ENCODE results near the gene TBPL1.
"Not testable (repeated sequence)": the region's sequence is repeated elsewhere in the genome, so short reads cannot be mapped to it uniquely, and the experiment has no call there.

TBPL1 gene

DNA sequence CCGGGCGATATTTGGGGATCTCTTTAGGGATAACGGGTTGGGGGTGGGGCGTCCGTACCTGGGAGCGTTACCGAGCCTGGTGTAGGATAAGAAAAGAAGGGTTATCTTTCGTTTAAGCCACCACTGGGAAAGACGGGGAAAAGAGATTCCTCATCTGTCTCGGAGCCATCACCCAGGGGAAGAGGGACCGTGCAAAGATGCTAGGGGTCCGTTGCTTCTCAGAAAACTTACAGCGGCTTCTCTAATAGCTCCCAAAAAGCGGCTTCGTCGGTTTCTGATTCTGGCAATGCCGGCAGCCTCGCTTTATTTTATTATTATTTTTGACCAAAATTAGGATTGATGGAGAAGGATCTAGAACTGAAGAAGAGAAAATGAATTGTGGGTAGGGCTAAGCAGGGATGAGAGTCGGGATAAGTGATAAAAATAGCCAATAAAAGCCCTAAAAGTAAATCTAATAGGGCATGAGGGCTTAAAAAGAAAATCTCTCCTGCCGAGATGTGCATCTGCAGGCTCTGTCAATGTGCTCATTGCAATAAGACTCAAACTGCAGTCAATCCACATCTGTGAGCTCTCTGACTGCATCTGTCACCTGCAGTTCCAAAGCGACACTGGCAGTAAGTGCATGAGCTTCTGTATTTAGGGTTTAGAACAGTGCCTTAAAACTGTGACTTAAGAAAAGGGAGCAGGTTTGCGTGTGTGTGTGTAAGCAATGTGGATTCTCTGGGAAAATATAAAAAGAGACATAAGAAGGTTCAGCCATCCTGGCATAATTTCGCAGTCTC is 801 bp downstream of the TBPL1 start:
- no peak for DNase-seq (ENCODE audit: low read depth in 1 of 2, low spot score in 1 of 2)

DNA sequence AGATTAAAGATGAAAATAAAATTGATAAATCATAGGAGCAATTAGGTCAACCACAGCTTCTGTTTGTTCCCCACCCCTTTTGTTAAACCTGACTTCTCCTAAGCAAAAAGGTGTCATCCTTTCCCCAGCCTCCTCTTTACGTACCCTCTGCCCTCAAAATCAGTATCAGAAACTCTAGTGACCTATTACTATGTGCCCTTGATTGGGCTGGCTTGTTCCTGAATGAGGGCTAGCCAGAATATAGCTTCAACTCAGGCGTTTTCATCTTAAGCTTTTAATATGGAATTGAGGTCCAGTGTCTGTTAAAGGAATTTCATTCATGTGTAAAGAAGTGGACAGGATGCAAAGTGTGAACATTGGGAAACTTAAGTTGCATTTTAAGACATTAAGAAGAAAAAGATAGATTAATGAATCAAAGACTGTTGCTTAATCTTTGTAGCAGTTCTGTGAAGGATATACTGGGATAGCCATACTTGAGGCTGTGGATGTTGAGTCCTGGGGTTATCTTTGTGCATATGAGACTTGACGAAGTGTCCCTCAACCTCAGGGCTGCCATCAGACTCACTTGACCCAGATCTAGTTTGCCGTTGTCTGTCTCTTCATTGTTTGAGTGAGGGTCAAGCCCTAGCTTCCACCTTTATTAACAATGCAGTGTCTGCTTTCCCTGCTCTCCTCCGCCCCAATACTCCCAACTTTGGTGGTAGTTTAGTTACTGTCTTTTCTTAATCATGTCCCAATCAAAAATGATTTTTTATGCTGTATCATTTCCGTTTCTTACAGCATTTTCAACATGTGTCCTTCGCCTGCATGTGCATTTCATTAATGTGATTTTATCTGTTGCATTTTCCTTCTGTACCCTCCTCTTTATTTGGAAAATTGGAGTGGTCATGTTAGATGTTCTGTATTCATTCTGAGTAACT is 1.9 kb downstream of the TBPL1 start:
- no peak for DNase-seq (ENCODE audit: low read depth in 1 of 2, low spot score in 1 of 2)

DNA sequence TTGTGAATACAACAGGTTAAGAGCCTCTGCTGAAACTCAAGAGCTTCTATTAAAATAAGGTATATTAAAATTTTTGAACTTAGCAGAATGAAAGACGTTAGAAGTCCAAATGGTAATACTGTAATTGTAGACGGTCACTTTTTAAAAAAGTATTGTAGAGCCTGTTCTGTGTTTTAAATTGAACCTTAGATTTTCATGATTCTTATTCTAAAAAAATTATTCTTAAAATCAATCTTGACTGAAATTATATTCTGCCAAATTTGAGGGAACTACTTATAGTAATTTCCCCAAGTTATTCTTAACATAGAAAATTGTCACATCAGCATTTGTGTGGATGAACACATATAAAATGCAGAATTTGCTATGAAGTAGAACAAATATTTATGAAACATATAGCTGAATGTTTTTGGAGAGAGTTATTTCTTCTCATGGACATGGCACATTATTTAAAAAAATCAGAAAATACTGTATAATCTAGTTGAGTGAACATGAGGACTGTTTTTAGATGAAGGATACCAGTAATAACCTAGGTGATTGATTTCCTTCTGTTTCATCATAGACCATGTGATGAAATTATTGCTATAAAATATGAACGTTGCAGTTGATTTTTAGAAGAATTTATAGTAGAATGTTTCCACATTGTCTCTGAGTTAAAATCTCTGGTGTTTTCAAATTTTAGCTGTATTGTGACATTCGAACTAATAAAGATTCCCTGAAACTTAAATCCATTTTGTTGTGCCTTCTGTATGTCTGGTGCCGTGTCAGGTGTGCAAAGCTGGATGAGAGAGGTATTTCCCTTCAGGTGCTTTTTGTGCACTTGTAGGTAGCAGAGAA is 2.8 kb downstream of the TBPL1 start:
- no peak for DNase-seq (ENCODE audit: low read depth in 1 of 2, low spot score in 1 of 2)

DNA sequence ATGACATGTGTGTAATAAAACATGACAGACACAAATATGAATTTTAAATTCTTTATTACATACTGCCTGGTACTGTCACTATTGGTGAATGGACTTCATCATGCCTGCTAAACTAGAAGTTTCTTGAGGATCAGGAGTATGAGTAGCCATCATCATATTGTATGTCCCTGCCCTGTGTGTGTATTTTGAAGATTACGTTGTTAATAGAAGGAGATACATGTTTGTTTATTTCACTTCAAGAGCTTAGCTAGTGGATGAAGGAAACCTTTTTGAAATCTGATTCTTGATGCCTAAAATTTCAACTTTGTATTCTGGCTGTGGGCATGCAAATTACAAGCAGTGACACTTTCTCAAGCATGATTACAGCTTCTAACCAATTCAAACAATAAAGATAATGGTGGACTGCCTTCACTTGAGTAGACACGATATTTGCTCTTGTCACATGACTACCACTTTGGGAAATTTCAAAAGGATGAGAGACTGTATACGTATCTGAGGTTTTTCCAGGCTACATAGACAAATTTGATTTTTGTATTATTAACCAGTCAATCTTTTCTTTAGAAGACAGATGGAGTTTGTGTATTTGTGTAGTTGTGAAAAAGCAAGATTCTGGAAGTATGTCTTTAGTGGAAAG is 3.5 kb downstream of the TBPL1 start:
- DNase-seq (ENCODE audit: low read depth in 1 of 2, low spot score in 1 of 2): no peak

DNA sequence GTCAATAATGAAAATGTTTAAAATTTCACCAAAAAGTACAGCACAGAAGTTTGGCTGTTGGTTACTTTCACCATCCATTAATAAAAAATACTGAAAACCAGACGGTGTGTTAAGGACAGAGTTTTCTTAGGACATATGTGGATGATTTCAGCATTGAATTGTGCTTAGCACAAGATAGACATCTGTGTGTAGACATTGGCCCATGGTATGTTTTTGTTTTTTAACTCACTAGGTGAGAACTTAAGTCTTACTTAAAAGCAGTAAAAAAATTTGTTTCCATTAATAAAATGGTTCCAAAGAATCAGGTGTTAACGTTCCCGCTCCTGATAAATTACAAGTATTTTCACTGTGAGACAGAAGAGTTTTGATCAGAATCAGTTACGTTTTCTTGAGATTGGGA is 4.2 kb downstream of the TBPL1 start:
- DNase-seq (ENCODE audit: low read depth in 1 of 2, low spot score in 1 of 2): no peak

DNA sequence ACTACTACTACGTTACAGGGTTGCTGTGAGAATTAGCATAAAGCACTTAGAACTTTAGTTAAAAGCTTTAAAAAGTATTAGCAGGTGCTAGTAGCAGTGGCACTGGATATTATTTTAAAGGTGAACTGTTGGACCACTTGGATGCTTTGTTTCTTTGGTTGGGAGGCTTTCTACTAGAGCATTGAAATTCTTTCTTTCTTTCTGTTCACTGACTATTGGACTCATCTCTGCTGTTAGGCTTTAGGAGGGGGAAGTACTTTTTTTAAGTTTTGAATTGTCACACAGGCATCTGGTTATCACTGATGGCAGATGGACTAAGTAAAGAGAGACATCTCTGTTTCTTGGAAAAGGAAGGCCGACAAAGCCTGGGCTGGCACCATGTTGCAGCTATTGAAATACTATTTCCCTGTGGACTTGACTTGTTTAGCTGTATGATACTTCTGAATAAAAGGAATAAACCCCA is 4.8 kb downstream of the TBPL1 start:
- DNase-seq (ENCODE audit: low read depth in 1 of 2, low spot score in 1 of 2): no peak

DNA sequence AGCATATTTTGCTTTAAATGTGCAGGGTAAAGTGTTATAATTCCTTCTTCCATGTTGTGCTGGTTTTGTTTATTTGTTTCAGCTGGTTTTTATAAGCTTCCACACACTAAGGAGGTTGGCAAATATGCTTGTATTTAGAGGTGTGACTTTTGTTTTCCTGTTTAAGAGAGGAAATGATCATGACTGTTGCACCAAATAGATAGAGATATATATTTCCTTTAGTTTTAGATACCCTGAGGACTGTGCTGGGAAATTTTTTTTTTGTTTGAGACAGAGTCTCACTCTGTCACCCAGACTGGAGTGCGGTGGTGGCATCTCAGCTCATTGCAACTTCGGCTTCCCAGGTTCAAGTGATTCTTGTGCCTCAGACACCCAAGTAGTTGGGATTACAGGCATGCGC is 5.8 kb downstream of the TBPL1 start:
- DNase-seq (ENCODE audit: low read depth in 1 of 2, low spot score in 1 of 2): no peak

DNA sequence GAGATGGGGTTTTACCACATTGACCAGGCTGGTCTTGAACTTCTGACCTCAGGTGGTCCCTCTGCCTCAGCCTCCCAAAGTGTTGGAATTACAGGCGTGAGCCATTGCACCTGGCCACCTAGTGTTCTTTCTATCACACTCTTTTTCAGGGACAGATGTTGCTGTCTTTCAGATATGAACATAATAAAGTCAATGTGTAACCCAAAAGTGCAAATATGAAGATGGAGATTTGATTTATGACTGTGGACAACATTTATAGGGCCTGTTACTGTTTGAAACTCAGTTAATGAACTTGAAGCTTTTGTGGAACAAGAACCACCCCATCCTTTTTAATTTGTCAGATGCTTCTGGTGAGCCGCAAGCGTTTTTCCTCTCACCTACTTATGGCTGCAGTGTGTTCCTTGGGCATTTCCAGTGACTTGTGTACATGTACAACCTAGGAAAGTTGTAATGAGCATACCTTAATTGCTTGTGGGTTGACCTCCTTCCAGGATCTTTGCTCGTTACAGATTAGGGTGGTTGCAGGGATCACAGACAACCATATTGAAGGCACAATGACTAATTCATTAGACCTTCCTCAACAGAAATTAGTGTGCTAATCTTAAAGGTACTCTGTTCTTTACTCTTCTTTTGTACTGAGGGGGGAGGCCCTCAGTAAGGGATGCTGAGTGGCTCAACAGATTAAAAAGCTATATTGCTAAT is 6.8 kb downstream of the TBPL1 start:
- no peak for DNase-seq (ENCODE audit: low read depth in 1 of 2, low spot score in 1 of 2)

DNA sequence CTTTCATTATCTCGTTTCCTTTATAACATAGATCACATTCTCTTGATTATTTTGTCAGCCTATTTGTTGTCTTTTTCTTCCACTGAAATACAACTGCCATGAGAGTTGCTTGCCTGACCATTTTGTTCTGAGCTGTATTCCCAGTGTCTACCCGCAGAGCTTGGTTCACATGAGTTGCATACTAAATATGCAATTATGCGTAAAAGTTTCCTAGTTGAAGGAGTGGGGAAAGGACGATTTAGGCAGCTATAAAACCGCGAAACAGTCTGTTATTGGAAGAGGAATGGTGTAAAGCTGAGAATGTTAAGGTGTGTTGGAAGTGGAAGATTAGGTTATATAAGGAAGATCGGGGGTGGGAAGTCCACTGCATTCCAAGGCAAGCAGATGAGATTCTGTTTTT is 8.8 kb downstream of the TBPL1 start:
- DNase-seq (ENCODE audit: low read depth in 1 of 2, low spot score in 1 of 2): no peak

DNA sequence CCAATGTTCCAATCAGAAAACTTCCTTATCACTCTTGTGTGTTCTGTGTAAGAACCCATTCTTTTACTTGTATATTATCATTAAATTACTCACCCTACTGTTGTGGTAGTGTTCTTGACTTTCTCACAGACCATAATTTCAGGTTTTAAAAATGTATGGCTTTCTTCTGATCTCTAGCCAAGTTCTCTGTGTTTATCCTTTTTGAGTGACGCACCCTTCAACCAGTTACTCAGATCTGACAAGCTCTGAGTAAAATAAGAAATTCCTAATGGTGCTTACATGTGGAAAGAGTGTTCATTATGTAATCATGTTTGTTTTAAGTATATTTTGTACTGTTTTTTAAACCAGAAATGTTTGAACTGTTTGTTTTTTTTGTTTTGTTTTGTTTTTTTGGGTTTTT is 11.0 kb downstream of the TBPL1 start:
- no peak for DNase-seq (ENCODE audit: low read depth in 1 of 2, low spot score in 1 of 2)

DNA sequence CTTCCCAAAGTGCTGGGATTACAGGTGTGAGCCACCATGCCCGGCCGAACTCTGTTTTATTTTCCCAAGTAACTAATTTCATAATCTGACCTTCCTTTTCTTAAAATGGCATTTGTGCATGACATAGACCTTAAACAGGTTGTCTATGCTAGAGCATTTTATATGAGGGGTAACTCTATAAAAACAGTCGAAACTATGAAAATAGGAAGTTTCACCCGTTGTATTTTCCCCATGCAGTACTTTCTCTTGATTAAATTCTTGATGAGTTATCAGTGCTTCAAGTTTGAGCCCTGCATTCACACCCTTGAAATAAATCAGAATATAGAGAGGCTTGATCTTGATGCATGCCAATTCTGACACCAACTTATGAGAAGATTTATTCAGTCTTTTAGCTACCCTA is 11.7 kb downstream of the TBPL1 start:
- DNase-seq (ENCODE audit: low read depth in 1 of 2, low spot score in 1 of 2): no peak

DNA sequence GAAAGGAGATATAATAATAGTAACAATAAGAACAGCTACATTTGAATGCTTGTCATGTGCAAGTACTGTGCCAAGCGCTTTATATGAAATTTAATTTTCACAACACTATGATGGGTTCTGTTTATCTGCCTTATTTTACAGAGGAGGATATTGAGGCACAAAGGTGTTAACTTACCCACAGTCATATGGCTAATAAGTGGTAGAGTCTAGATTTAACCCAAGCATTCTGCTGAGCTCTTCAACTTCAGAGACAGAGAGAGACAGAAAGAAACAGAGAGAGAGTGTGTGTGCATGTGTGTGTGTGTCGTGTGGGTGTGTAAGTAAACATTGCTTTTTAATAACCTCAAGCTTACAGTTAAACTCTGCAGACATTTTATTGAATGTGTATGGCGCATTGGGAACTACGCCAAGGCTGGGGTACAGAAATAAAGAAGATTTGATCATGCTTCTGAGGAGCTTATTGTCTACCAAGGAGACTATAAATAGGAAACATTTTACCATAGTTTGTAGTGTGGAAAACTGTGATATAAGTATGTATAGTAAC is 12.9 kb downstream of the TBPL1 start:
- DNase-seq (ENCODE audit: low read depth in 1 of 2, low spot score in 1 of 2): no peak

DNA sequence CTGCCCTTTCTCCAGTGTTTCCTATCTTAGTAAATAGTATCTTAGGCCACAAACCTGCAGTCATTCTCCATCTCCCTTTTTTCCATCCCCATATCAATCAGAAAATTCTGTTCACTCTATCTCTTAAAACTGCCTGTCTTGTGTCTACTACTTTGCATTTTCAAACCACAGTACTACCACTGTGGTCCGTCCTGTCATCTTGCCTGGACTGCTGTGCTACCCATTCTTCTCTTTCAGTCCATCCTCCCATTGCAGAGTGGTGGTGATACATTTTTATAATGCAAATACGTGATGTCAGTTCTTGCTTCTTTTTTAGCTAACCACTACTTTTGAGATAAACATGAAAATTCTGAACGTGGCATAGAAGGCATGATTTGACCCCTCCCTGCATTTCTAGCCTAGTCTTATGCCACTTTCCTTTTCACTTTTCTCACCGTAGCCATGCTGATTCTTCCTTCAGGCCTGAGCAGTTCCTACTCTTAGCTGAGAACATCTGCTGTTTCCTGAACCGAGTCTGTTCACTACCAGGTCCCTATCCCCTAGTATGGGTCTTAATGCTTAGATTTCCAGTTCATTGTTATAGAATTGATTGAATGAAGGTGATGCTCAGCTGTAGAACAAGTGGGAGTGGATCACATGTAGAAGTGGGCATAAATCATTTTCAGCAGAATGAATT is 13.8 kb downstream of the TBPL1 start:
- DNase-seq (ENCODE audit: low read depth in 1 of 2, low spot score in 1 of 2): no peak

DNA sequence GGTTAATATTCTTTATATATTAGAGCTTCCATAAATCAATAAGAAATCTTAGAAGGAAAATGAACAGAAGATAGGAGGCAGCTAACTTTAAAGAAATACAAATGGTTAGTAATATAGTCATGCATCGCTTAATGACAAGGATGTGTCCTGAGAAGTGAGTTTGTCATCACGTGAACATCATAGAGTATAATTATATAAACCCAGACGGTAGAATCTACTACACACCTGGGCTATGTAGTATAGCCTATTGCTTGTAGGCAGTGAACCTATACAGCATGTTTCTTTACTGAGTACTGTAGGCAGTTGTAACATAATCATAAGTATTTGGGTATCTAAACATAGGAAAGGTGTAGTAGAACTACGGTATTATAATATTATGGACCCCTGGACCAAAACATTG is 14.3 kb downstream of the TBPL1 start:
- no peak for DNase-seq (ENCODE audit: low read depth in 1 of 2, low spot score in 1 of 2)

DNA sequence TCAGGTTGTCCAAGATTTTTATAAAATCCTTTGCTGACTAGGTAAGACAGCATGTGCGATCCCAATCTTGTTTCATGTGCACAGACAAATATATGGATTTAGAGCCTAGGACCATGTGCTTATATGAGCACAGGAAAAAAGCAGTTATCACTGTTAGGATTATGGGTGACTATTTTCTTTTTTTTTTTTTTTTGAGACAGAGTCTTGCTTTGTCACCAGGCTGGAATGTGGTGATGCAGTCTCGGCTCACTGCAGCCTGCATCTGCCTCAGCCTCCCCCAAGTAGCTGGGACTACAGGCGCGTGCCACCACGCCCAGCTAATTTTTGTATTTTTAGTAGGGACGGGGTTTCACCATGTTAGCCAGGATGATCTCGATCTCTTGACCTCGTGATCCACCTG is 14.8 kb downstream of the TBPL1 start:
- DNase-seq (ENCODE audit: low read depth in 1 of 2, low spot score in 1 of 2): not testable (repeated sequence)

DNA sequence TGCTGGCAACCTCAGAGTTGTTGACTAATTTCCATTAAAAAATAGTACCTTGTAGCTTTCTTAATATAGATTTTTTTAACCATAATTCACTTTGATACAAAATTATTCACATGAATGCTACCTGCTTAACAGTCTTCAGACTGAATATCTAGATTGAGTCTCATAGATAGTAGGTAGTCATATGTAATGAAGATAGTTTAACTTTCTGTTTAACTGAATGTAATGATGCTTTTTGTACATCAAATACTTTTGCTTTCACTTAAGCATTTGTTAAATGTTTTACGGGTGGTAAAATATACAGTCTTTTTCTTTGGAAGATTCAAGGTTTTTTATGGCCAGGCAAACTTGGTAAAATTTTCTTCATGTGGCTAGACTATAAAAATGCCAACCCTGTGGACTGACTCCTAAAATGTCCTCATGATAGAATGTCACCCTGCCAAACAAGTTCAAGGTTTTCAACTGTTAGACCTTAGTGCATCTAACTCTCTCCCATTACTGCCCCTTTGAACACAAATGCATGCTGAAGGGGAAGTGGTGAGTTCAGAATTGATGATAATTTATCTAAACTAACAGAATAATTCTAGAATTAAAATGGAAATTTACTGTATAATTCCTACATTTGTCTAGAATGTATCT is 16.4 kb downstream of the TBPL1 start:
- no peak for DNase-seq (ENCODE audit: low read depth in 1 of 2, low spot score in 1 of 2)

DNA sequence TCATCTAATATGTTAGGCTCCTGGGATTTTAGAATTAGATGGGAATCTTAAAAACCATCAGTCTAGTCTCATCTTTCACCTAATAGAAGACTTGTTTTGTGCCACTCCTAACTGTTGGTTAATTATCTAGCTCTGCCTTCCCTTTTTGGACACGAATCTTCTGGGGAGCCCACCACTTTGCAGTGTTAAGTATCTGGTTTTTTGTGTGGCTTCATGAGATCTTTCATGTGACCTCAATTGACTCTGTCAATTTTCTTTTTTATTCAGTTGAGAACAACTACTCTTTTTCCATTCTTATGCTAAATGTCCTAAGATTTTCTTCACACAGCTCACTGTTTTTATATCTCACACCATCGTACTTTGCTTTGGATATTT is 16.9 kb downstream of the TBPL1 start:
- DNase-seq (ENCODE audit: low read depth in 1 of 2, low spot score in 1 of 2): no peak

DNA sequence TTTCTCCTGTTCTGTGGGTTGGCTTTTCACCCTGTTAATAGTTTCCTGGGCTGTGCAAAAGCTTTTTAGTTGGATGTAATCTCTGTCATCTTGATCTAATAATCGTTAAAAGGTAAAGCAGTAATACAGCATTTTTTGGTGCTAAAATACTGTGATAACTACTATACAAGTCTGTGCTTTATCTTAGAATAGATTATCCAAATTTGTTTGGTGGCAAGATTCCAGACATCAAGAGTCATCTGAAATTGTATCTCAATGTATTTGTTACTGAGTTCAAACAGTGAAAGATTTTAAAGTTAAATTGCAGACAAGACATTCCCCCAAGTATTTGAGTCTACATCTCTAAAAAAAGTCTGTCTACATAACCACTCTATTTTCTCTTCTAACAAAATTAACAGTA is 18.8 kb downstream of the TBPL1 start:
- DNase-seq (ENCODE audit: low read depth in 1 of 2, low spot score in 1 of 2): no peak

DNA sequence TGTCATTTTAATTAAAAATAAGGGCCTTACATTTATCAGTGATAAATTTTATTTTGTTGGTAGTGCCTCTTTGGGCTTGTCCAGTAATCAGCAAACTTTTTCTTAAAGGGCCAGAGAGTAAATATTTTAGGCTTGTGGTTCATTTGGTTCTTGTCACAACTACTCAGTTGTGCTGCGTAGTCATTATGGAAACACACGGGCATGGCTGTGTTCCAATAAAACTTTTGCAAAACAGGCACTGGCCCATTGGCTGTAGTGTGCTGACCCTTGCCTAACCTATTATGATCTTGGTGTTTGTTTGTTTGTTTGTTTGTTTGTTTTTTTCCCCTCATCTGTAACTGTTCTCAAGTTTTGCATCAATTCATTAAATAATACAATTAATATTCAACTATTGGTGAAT is 19.4 kb downstream of the TBPL1 start:
- DNase-seq (ENCODE audit: low read depth in 1 of 2, low spot score in 1 of 2): no peak
